VCaP (cell line): Measurements from ENCODE around the gene RASGEF1C.

Source experiments
- H3K27ac ChIP-seq: fragments of 450-650 bp; 2 replicates; pipeline ENCODE4 v1.5.1; 2017
- CTCF ChIP-seq: fragments of 450-650 bp; conservative IDR thresholded peaks from 2 replicates; pipeline ENCODE4 v1.5.1; 2017; ENCODE audit warnings: mild to moderate bottlenecking, moderate library complexity

Gene RASGEF1C

GRCh38 chr5:180069589-180070247, 139.3 kb downstream of the RASGEF1C start:
- H3K27ac ChIP-seq = peak overlapping the region; percentile 94
- no peak for TF ChIP-seq CTCF

DNA sequence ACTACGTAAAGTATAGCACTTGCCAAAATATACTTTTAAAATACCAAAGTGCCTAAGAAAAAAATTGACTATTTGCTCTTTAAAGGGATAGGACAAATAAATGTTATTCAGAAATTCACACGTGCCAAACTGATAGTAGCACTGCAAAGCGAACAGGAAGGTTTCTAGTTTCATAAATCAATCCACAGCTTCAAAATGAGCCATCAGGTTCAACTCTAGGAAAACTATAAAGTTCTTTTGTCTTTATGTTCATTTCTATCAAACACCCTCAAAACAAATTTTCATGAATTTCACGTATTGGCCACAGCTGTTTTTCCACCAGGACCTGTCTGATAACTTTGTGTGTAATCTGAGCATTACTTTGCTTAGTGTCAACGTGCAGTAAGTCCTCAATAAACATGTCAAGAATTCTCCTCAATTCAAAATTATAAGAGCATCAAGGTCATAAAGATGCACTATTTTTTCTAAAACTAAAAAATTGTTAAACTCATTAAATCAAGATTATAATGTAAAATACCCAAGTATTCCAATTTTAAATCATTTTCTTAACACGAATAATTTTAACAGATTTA, 140.4 kb downstream of the RASGEF1C start:
- peak overlapping the region; percentile 94 for H3K27ac ChIP-seq
- no peak for TF ChIP-seq CTCF

- TF ChIP-seq CTCF = no peak
- peak overlapping the region; percentile 94 for H3K27ac ChIP-seq
Observed at GRCh38 chr5:180067986-180068385, 141.0 kb downstream of the RASGEF1C start.

DNA sequence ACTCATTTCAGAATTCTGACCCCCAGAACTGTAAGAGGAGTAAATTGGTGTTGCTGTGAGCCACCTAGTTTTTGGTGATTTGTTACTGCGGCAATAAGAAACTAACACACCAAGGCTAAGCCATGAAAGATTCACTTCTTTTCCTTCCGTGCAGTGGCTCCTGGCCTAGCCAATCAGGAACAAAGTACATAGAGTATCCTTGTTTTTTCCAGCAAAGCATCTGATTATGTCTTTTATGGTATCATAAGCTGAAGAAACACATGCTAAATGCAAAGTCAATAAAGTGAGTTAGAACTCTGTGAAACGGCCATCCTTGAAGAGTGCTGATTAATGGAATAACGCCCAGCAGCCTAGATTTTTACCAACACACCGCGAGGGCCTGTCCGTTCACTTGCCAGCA, 148.8 kb downstream of the RASGEF1C start:
- no peak for TF ChIP-seq CTCF
- H3K27ac ChIP-seq = no peak overlapping the region

DNA sequence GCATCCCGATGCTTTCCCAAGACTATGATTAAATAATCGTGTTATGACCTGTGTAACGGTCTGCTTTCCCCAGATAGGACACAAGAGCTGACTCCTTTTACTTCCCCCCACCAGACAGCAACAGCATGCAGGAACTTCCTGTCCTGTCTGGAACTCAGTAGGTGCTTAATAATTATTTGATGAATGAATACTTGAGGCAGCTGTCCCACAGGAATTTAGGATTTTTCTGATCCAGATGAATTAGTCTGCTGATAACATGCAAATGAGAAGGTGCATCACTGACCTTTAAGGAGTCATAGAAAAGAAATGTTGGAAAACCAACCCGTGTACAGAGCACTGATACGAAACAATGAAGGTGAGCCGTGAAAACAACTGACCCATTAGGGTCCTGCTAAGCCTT, 149.7 kb downstream of the RASGEF1C start:
- no peak for TF ChIP-seq CTCF
- no peak overlapping the region for H3K27ac ChIP-seq

GRCh38 chr5:180056153-180056552, 152.9 kb downstream of the RASGEF1C start:
- no peak for TF ChIP-seq CTCF
- H3K27ac ChIP-seq = no peak overlapping the region

GRCh38 chr5:180054226-180054625, 154.8 kb downstream of the RASGEF1C start:
- no peak for TF ChIP-seq CTCF
- no peak overlapping the region for H3K27ac ChIP-seq
